ENCODE results near the gene THAP4.

Gene THAP4

DNA sequence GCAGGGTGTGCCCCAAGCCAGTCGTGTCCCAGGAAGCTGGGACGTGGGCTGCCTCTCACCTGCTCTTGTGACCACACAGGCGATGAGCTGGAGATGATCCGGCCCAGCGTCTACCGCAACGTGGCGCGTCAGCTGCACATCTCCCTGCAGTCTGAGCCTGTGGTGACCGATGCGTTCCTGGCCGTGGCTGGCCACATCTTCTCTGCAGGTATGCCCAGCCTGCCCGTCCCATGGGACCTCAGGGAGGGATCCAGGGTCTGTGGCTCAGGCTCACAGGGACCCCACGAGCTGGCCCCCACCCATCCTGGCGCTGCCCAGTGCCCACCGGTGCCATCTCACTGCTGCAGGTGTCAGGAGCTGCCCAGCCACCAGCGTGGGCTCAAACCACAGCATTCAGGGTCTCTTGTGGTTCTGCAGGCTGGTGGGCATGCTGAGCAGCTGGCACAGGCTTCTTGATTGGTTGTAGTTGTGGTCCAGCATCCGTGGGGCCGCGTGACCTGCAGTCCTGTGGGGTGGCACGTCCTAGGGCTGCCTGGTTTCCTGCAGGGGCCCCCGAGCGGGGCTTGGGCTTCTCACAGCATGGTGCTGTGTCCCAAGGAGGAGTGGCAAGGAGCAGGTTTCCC, 74.6 kb downstream of the THAP4 start:
- no peak for DNase-seq

DNA sequence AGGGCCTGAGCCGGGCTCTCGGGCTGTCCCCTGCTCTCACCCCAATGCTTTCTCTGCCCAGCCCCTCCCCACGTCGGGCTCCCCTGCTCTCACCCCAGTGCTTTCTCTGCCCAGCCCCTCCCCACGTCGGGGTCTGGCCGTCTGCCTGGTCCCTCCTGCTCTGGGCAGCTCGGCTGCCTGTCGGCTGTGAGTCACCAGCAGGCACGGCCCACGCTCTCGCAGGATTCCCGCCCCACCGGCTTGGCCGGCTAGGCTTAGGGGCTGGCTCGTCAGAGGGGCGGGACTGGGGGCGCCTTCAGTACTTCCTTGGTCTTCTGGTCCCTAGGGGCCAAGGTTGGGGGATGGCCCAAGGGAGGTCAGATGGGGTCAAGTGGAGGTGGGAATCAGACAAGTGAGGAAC, 75.1 kb downstream of the THAP4 start:
- no peak for DNase-seq

DNA sequence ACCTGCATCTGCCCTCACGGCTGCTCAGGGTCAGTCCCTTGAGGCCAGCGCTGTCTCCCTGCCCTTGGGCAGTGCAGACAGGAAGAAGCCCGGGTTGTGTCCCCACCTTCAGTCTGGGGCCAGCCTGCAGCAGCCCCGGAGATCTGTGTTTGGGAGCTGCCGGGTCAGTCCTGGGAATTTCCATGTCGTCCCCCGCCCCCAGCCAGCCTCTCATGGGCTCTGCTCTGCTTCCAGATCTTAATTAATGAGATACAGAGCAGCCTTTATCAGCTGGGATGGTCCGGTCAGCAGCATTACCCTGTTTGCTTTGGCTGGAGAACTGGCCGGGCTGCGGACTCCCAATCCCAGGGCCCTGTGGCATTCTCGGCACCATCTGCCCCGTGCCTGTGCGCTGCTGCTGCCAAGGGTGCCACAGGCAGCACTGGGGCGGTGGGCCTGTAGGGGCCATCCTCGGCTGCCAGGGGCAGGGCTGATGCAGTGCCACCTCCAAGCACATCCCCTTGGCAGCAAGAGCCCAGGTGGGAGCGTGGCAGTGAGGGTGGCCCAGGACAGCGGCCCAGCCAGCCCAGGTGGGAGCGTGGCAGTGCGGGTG, 76.0 kb downstream of the THAP4 start:
- no peak for DNase-seq

DNA sequence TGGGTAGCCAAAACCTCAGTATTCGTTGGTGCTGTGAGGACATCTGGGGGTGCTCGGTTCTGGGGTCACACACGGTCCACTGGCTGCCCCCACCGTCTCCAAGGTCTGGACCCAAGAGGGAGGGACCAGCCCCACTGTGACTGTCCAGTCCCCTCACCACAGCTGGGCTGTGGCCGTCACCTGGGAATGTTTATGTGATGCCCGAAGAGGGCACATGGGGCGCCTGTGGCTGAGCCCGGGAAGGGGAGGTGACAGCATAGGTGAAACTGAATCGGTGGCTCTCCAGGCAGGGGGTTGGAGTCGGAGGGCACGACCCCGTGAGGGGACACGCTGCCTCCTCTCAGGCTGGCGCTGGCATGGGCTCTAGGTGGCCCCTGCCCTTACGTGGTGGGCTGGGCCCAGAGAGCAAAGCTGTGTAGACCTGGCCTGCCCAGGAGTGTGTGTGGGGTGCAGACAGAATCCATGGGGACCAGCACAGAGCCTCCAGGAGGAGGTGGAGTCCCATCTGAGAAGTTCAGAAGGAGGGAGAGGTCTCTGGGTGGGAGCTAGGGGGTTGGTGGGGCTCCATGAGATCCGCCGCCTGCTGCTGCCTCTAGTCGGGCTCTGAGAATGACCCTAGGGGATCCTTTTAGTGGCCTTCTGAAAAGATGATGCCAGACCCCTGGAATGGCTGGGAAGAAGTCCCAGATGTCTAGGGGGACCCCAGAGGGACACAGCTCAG, 76.6 kb downstream of the THAP4 start:
- no peak for DNase-seq

DNA sequence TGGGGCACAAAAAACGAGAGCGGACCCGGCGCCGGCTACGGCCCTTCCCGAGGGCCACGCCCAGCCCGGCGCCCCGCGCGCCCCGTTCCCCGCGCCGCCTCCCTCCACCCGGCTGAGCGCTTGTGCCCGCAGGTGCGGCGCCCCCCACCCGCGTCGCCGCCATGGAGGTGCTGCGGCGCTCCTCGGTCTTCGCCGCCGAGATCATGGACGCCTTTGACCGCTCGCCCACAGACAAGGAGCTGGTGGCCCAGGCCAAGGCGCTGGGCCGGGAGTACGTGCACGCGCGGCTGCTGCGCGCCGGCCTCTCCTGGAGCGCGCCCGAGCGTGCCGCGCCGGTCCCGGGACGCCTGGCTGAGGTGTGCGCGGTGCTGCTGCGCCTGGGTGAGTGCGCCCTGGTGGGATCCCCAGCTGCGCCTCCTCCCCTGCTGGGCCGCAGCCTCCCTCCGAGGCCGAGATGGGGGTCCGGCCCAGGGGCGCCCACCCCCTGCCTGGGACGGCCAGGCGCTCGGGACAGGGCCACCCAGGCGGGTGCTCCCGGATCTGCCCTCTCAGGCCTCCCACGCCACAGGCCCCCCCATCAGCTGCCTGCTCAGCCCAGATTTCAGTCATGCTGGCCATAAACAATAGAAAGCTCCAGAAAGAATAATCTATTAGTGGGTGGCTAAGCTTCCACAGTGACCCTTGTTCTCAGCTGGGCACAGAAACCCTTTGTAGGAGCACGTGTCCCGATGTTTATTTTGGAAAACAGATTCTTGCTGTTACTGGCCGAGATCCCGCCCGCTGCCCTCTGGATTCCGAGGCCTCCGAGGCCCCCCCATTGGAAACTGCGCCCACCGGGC, 77.4 kb downstream of the THAP4 start:
- DNase-seq: no peak

DNA sequence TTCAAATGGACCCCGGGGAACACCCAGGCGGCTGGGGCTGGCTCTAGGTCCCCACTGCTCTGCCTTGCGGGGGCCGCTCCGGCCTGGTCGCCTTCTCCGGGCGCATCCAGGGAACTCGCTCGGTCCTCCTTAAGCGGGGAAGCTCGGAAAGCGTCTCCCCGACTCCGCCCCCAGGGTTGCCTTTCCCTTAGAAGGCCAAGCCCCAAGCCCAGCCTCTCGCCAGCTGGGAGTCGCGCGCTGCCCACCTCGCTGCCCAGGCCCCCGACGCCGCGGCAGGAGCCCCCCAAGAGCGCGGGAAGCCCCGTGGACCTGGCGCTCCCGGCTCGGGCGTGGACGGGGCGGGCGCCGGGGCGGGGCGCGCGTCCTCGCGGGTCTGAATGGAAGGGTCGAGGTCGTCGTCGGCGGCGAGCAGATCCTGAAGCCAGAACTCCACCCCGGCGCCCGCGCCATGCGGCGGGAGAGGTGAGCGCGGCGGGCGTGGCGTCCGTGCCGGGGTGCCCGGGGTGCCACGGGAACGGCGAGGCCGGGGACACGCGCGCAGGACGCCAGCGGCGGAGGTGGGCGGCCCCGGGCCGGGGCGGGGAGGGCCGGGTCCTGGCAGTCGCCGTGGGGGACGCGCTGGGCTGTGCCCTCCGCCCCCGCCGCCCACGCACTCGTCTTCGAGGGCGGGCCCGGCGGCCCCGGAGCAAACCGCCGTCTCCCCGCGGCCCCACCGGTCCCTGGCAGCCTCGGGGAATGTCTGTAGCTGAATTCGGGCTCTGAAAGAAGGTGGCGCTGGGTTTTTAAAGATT, 78.2 kb downstream of the THAP4 start, which contains the start of gene BOK:
BOK (plus strand) TSS at position 214 of the 791 bp plus-strand sequence. CDS start 739 bp downstream, outside the sequence.
- DNase-seq: no peak

DNA sequence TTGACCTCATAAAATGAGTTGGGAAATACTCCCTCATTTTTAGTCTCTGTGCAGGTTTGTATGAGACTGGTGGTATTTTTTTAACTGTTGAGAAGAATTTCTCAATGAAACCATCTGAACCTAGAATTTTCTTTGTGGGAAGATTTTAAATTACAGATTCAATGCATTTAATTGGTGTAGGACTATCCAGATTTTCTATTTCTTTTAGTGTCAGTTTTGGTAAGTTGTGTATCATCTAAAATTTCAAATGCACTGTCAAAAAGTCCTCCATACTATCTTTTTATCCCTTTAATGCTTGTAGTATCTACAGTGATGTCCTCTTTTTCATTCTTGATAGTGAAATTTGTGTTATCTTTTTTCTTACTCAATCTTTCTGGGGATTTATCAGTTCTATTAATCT, 80.2 kb downstream of the THAP4 start:
- DNase-seq: no peak

DNA sequence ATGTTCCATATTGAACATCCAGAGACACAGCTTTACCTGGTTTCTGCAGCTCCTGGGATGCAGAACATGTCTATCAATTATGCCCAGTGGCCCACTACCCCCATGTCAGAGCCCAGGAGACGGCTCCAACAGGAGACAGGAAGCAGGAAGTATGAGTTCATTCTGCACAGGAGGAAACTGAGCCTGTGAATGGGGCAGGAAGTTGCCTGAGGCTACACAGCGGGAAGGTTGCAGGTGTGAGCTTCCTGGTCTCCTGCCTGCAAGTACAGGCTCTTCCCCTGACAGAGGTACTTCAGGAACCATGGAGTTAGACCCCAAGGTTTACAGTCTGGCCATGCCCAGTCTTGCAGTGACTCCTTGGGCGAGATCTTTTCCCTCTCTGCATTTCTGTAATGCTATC, 81.2 kb downstream of the THAP4 start:
- DNase-seq: no peak

DNA sequence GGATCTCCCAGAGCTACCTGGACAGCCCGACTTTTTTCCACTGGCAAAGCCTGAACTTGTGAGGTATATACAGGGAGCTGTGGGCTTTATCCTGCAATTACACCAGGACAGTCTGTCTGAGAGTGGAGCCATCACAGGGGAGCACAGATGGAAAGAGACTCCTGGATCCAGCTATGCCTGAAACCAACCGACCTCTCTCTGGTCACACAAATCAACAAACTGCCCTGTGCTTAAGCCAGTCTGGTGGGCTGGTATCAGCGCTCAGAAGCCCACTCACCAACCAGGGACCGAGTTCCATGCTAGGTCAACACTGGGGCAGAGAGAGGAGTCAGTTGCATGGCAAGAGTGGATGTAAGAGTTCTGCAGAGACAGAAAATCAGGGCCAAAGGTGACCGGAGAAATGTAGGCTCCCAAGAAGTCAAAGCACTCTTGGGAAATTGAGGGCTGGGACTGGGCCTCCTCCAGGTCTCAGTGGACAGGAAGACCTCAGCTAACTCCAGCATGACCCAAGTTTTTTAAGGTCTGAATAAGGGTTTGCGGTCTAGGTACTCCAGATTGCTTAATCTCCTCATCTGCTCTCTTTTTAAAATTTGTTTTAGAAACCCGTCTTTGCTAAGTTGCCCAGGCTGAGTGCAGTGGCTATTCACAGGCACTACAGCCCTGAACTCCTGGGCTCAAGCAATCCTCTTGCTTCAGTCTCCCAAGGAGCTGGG, 82.2 kb downstream of the THAP4 start:
- no peak for DNase-seq

DNA sequence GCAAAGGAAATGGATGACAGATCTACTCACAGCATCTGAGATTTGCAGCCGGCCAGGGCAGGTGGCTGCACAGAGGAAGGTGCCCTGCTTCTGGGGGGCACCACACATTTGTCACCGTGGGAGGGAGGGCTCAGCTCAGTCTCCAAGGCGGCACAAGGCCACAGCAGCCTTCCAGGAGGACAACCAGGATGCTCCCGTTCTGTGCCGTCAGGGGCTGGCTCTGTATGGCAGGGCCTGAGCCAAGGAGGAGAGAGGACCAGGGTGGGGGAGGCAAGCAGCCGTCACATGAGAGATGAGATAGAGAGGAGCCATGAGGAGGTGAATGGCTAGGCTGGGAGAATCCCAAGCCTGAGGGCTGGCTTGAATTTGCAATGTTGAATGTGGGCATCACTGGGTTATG, 83.0 kb downstream of the THAP4 start:
- DNase-seq: no peak

DNA sequence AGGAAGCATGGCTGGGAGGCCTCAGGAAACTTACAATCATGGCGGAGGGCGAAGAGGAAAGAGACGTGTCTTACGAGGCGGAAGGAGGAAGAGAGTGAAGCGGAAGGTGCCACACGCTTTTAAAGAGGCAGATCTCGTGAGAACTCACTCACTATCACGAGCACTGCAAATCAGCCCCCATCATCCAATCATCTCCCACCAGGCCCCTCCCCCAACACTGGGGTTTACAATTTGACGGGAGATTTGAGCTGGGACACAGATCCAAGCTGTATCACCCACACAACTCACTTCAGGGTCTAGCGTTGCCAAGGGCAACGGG, 83.5 kb downstream of the THAP4 start:
- DNase-seq: no peak

DNA sequence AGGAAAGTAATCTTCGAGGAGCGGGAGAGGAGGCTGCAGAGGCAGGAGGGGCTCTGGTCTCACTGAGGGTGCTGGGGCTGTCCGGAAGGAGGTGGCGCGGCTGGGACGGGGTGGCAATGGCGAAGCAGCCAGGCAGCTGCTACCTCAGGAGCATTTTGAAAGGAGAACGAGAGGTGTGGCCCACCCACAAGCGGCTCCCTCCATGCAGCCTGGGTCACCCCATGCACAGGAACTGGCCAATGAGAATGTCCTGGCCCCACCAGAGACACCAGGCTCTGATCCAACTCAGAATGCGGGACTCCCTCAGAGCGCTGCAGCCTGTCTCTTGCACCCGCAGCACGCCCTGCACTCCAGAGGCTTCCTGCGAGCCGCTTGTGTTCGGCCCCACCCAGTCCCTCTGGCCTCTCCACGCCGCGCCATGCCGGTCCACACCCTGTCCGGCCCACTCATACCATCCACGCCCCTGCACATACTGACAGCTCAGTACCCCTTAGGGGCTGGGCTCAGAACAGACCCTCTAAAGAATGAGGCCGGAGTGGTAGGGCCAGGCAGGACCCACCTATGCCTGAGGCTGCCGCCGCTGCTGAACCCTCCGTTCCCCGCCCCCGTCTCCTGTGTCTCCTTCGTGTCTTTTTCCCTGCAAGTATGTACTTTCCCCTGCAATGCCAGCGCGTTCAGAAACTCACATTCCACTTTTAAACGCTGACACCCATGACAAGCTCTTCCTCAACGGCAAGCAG, 84.8 kb downstream of the THAP4 start:
- no peak for DNase-seq

DNA sequence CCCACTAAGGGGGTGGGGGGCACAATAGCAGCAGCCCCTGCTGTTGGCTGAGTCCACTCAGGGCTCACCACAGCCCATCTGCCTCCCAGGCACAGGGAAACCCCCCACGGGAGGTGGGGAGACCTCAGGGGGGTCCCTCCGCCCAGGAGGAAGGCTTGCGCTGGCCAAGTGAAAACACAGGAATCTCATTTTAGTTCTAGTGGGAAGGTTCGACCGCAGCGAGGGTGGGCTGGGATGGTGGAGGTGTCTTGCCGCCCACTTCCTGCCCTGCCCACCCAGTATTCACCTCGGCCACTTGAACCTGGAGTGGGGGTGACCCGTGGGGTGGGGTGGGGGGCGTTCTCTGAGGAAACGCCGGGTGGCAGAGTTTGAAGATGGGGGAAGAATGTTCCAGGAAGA, 85.4 kb downstream of the THAP4 start:
- DNase-seq: no peak

DNA sequence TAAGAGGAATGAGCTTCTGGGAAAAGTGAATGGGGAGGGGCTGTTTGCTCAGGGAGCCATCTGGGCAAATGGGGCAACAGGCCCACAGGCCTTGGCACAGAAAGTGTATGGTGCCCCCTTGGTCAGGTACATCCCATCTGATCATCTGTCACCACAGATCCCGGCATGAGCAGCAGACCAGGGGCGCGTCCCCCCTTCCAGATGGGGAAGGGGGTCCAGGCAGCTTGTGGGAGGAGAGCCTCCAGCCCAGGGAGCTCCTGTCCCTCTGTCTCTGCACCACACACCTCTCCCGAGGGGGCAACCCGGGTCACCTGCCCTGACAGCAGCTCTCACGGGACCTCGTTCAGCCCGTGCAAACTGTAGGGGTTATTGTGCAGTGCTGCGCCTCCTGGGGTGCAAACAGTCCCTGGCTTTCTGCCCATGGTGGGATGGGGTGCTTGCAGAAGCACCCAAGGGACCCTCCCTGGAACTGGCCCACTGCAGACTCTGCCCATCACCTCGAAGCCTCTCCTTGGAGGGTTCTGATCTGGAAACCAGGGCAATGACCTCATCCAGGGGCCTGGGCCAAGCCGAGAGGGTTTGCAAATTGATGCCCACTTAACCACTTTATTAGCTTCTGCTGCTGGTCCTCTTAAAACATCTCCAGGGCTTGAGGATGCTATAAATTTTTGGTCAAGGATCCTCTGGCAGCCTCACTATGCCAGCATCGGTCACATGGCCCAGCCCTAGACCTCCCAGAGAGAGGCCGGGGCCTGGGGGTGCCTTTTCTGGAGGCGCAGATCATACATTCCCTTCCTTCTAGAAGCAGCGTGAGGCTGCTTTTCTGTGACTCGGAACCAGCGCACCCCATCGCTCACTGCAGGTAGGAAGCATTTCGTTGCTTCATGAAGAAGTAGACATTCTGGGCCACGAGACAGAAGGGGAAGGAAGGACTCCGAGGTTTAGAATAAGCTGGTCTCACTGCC, 86.1 kb downstream of the THAP4 start:
- no peak for DNase-seq

DNA sequence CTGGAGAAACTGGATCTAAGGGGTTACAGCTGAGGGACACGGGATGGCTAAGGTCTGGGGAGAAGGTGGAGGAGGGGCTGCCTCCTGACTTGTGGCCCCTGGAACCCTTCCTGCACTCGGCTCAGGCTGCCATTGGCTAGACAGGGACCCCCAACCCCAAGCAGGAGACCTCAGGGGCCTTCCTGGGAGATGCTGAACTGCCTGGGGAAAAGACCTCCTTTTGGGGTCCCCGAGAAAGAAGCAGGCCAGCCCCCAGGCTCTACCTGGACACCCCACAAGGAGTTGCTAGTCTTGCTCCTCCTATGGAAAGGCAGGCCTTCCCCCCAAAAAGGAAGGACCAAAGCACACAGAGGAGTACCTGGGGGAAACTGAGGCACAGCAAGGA, 88.5 kb downstream of the THAP4 start:
- DNase-seq: no peak

DNA sequence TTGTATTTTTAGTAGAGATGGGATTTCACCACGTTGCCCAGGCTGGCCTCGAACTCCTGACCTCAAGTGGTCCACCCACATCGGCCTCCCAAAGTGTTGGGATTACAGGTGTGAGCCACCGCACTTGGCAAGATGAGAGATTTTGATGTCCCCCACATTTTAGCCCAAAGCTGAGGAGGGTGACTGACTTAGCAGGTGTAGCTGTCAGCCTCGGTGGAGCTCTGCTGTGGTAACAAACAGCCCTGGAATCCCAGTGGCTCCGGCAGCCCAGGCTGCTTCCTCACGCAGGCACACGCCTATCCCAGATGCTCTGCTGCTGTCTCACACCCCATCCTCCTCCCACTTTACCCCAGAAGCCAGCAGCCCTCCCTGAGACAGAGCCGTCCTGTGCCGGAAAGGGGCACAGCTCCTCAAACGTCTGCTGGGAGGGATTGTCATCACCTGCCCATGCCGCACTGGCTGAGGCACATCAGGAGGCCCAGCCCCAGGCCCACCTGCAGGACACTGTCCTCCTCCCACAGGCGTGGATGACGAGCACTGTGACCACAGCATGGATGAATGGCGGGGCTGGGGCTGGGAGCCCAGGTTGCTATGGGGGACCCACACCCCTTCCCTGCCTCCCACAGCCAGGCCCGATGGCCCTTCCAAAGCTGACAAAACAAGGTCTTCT, 89.0 kb downstream of the THAP4 start:
- DNase-seq: no peak

DNA sequence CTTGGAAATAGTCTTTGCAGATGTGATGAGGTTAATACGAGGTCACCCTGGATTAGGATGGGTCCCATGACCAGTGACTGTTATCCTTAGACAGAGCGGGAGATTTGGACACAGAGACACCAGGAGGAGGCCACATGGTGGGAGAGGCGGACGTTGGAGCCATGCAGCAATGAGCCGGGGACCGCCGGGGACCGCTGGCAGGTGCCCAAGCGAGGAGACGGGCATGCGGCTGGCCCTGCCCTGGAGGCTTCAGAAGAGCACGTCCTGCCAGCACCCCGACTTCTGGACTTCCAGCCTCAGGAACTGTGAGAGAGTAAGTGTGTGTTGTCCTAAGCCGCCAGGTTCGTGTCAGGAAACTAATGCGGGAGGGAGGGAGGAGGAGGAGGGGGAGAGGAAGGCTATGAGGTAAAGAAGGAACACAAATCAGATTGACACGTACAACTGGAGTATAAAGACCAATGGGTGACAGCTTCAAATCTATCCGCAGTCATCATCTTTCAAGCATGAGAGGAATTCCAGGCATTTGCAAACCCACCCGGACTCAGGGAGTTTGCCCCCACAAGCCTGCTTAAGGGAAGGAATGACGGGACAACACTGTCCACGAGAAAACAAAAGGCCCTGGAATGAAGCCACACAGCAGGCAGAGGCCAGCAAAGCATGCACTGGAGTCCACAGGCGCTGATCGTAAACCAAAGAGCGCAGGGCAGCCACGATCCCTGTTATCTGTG, 90.0 kb downstream of the THAP4 start:
- DNase-seq: no peak

DNA sequence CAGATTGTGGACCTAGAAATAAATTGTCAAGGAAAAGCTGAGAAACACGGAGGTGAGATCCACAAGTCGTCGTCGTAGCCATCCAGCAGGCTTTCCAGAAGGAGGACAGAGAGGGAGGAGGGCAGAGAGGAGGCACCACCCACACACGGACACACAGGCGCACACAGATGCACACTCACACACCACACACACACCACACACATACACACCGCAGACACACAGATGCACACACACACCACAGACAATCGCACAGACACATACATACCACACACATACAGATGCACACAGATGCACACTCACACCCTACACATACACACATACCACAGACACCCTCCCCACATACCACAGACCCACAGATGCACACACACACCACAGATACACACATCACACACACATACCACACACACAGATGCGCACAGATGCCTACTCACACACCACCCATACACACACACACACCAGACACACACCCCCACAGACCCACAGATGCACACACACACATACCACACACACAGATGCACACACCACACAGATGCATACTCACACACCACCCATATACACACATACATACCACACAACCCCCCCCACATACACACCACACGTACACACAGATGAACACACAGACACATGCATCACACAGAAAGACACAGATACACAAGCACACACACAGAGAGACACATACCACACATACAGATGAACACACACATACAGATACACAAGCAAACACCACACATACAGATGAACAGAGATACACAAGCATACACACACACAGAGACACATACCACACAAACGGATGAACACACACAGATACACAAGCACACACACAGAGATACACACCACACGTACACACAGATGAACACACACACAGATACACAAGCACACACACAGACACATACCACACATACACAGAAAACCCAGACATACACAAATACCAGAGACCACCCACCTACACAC, 91.2 kb downstream of the THAP4 start:
- DNase-seq: no peak
